T-cell (primary cell): Measurements from ENCODE around the gene TMEM242. TPM values are rescaled to one million over a fixed set of nuclear protein-coding genes. Genes with fewer than 3 reads are reported as not detected.

Source experiments
- ATAC-seq, 4 experiments: fragments of 200-7000 bp in 3 of 4; fragments of 150-1000 bp in 1 of 4; cut with Tn5 transposase; replicated peaks in 1 of 4; 1 replicate in 3 of 4; 2 replicates in 1 of 4; pipeline ENCODE4 v1.10.0; 2021; ENCODE audit warnings: moderate library complexity in 3 of 4, mild to moderate bottlenecking in 2 of 4, moderate number of reproducible peaks in 1 of 4
- CTCF ChIA-PET, 2 donors: fragments of 300-600 bp; sonication (Branson Sonifier 250); formaldehyde crosslinking; loops; one replicate each; lab custom pipeline; 2022; ENCODE audit warnings: antibody characterized with exemption in 2 of 2; lab: Charles Lee
- POLR2A ChIA-PET, 2 donors: fragments of 300-600 bp; sonication (Branson Sonifier 250); formaldehyde crosslinking; loops; one replicate each; lab custom pipeline; 2022; ENCODE audit warnings: antibody characterized with exemption in 2 of 2; lab: Charles Lee
- DNase-seq, 35 experiments: peaks; one replicate each; pipeline versions ENCODE4 v3.0.0 to v3.0.0-alpha.2; 2013 to 2023
- H3K27ac ChIP-seq: one replicate; pipeline ENCODE4 v1.5.1; 2013; ENCODE audit warnings: low read length
- H3K27me3 ChIP-seq, 2 experiments: replicated peaks in 1 of 2; 1 replicate in 1 of 2; 2 replicates in 1 of 2; pipeline versions ENCODE4 v1.6.1 to v1.7.0; 2013; ENCODE audit warnings: low read length in 1 of 2, mixed read lengths in 1 of 2; ENCODE audit not compliant: control insufficient read depth in 2 of 2, insufficient read depth in 2 of 2; ENCODE audit errors: extremely low read depth in 1 of 2
- H3K36me3 ChIP-seq, 2 donors: 1 replicate in 1 of 2; 2 replicates in 1 of 2; pipeline versions ENCODE4 v1.6.1 to v1.7.0; 2013; ENCODE audit warnings: low read length in 1 of 2; ENCODE audit not compliant: control insufficient read depth in 2 of 2, insufficient read depth in 1 of 2; ENCODE audit errors: extremely low read depth in 1 of 2
- H3K4me1 ChIP-seq, 2 experiments: 1 replicate in 1 of 2; 2 replicates in 1 of 2; pipeline versions ENCODE4 v1.6.1 to v1.7.0; 2013; ENCODE audit warnings: low read length in 2 of 2, mixed read lengths in 1 of 2; ENCODE audit not compliant: insufficient read depth in 2 of 2, control insufficient read depth in 1 of 2; ENCODE audit errors: extremely low read depth in 1 of 2
- H3K4me3 ChIP-seq, 2 donors: 1 replicate in 1 of 2; 2 replicates in 1 of 2; pipeline versions ENCODE4 v1.5.1 to v1.7.0; 2013; ENCODE audit warnings: mild to moderate bottlenecking in 2 of 2, low read length in 1 of 2, moderate library complexity in 1 of 2; ENCODE audit not compliant: control insufficient read depth in 1 of 2; ENCODE audit errors: extremely low read depth in 1 of 2
- H3K9me3 ChIP-seq: 2 replicates; pipeline ENCODE4 v1.7.0; 2013
- H3K27ac Mint-ChIP-seq, 2 donors: one replicate each; pipeline ENCODE4 v1.8.0; 2020 to 2021; ENCODE audit warnings: mild to moderate bottlenecking in 2 of 2, mixed read lengths in 2 of 2
- H3K27me3 Mint-ChIP-seq, 2 donors: one replicate each; pipeline ENCODE4 v1.8.0; 2021 to 2022; ENCODE audit warnings: mixed read lengths in 2 of 2
- H3K36me3 Mint-ChIP-seq: one replicate; pipeline ENCODE4 v1.8.0; 2021; ENCODE audit warnings: mixed read lengths
- H3K4me1 Mint-ChIP-seq, 3 donors: one replicate each; pipeline ENCODE4 v1.8.0; 2020 to 2022; ENCODE audit warnings: mixed read lengths in 3 of 3, mild to moderate bottlenecking in 1 of 3
- H3K4me3 Mint-ChIP-seq, 3 donors: one replicate each; pipeline ENCODE4 v1.8.0; 2020 to 2022; ENCODE audit warnings: mild to moderate bottlenecking in 3 of 3, mixed read lengths in 3 of 3, moderate library complexity in 3 of 3
- H3K9me3 Mint-ChIP-seq, 3 donors: one replicate each; pipeline ENCODE4 v1.8.0; 2020 to 2022; ENCODE audit warnings: mixed read lengths in 3 of 3
- WGBS: methylation state at CpG from one replicate; pipeline ENCODE4 v1.1.5; 2013; ENCODE audit warnings: missing lambda C conversion rate; ENCODE audit not compliant: insufficient coverage; 5-methylcytosine and 5-hydroxymethylcytosine counted together
- total RNA-seq, 35 experiments: library from RNA in 6 of 35; stranded (reverse) in 6 of 35; fragments of 120-200 nt in 1 of 35; gene quantifications; one replicate each; pipeline versions ENCODE4 v1.2.1 to v1.2.4 and lab custom pipeline; 2013 to 2026

Gene TMEM242
- total RNA-seq (10 to 100 TPM; 10.3 to 17.9 (median 12.9) TPM), total RNA-seq (lab: John Stamatoyannopoulos, UW) (6.4 to 24.1 (median 16.3) reads per million in 29 experiments)
- total RNA-seq (2013) = 9.3 TPM

DNA sequence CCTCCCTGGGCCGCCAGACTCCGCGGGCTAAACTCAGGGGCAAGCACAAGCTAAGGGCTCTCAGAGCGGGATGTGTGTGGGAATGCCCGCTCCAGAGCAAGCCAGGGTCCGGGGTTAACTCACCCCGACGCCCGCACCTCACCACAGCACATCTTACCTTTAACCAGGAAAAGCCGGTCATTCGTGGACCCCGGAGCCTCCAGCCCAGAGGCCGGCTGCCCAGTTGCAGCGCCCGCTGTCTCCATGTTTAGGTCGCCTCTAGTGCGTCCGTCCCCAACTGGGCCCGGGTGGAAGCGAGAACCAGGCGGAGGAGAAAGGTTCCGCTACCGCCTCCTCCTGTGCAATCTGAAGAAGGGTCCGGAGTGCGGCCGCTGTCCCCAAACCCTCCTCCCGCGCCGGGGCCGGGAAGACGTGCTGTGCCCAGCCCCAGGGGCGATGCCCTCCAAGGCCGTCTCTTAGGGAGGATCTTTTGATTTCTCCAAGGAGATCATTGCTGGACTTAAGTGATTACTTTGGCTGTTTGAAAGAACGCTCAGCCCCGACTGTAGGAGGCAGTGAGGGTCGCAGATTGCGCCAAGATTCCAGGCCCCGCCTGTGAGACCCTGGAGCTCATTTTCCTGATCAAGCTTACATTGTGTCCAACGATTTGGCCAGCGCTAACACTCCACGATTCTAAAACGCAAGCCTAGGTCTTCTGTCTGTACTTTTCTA lies at the start of gene TMEM242:
TSS of gene TMEM242 (minus strand) at position 265 of the 711 bp plus-strand sequence. CDS start at position 245, 20 bp downstream.
- peak within 1 kb of the TSS; percentile 93 to 96 (median 94) for H3K4me3 Mint-ChIP-seq
- Histone ChIP-seq H3K4me3 (peak within 1 kb of the TSS; percentile 65 to 89), H3K27me3 (peaks cover 3 to 9% of the 10 kb centered on the region in 2 experiments), H3K9me3 (no peaks in the 10 kb centered on the region), H3K4me1 (peaks cover 9 to 11% of the 10 kb centered on the region in 2 experiments), H3K36me3 (peaks cover 1 to 12% of the 10 kb centered on the region in 2 donors), H3K27ac (peak within 1 kb of the TSS; percentile 39)
- ChIA-PET CTCF (interaction anchor here (0.5 to 3.6 kb wide), 5 partner anchors 8 to 1207 kb away, joined by 3 to 21 read pairs (median 4); no protein-coding TSS in a partner anchor), POLR2A (no interaction called here)
- WGBS = under 1% methylated on average over 33 of the region's 42 CpGs
- peak within 1 kb of the TSS; percentile 86 to 95 for H3K27ac Mint-ChIP-seq
- DNase-seq (peak; percentile 56 to 93 (median 78)), ATAC-seq (peak; percentile 94 to 97 (median 94))
- H3K27me3 Mint-ChIP-seq = peaks cover 11 to 14% of the 10 kb centered on the region in 2 donors
- H3K9me3 Mint-ChIP-seq = no peaks in the 10 kb centered on the region
- peaks cover 12% of the 10 kb centered on the region for H3K36me3 Mint-ChIP-seq
- H3K4me1 Mint-ChIP-seq = peaks cover 18 to 30% (median 18%) of the 10 kb centered on the region in 3 donors

DNA sequence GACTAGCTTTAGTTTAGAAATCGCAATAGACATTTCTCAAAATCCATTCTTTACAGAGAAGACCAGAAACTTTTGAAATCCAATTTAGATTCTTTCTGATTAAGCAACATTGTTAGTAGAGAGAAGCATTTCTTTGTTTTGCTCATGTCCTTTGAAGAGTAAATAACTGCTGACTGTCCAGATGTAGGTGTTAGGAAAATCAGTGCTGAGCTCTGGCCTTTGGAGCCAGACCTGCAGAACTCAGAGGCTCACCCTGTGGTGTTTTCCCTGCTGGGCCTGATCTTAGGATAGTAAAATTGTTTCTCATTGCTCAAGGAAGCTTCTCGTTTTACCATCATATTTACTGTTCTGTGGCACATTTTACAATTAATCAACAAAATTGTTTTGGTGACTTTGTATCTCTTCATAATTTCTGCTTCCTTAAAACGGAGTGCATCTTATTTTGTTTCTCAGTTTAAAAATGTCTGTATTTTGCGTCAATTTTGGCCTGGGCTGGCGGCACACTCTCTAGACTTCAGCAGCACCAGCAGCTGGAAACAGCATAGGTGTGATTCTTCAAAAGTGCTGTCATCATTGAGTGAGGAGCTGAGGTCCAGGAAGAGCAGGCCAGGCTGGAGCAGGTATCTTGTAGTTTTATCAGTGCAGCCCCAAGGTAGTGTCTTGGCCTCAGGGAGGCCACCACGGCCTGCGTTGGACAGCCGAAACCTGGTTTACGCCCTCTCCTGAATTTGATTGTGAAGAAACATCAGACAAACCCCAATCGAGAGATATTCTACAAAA lies 49.4 kb upstream of the TMEM242 start:
- ATAC-seq (no peak), DNase-seq (no peak)
- Mint-ChIP-seq H3K36me3 (no peaks in the 10 kb centered on the region), H3K4me3 (no peak overlapping the region), H3K27ac (no peak overlapping the region), H3K27me3 (peaks cover 17 to 32% of the 10 kb centered on the region in 2 donors), H3K4me1 (peaks cover 17 to 25% (median 19%) of the 10 kb centered on the region in 3 donors), H3K9me3 (no peaks in the 10 kb centered on the region)
- Histone ChIP-seq H3K27ac (no peak overlapping the region), H3K27me3 (peaks cover 0 to 35% of the 10 kb centered on the region in 2 experiments), H3K4me1 (peaks cover 10 to 13% of the 10 kb centered on the region in 2 experiments), H3K4me3 (no peak overlapping the region), H3K9me3 (no peaks in the 10 kb centered on the region), H3K36me3 (no peaks in the 10 kb centered on the region)
- ChIA-PET POLR2A (no interaction called here), CTCF (no interaction called here)
- WGBS = 95% methylated on average over 6 of the region's 10 CpGs

DNA sequence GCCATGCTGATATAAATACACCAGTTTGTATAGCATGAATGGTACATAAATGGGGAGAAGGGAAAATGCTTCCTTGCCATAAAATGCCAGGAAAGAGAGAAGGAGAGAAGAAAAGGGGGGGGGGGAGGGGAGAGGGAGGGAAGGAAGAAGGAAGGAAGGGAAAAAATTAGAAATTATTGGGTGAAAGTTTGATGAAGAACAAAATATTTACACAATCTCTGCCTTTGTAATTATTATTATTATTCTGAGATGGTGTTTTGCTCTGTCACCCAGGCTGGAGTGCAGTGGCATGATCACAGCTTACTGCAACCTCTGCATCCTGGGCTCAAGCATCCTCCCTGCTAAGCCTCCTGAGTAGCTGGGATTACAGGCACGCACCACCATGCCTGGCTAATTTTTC lies 47.4 kb upstream of the TMEM242 start:
- ChIA-PET CTCF (interaction anchor here in 1 of 2 donors (0.6 kb wide), 1 partner anchor 201 kb away, joined by 3 read pairs; no protein-coding TSS in a partner anchor), POLR2A (interaction anchor here in 1 of 2 donors (0.6 to 0.7 kb wide), 2 partner anchors 24 to 80 kb away, joined by 4 read pairs; no protein-coding TSS in a partner anchor)
- ATAC-seq = no peak
- Mint-ChIP-seq H3K27ac (no peak overlapping the region), H3K36me3 (no peaks in the 10 kb centered on the region), H3K27me3 (peaks cover 25 to 41% of the 10 kb centered on the region in 2 donors), H3K9me3 (no peaks in the 10 kb centered on the region), H3K4me3 (no peak overlapping the region), H3K4me1 (peaks cover 17 to 25% (median 19%) of the 10 kb centered on the region in 3 donors)
- H3K27me3 ChIP-seq = peaks cover 3 to 42% of the 10 kb centered on the region in 2 experiments
- no peak overlapping the region for H3K27ac ChIP-seq
- DNase-seq = no peak
- H3K36me3 ChIP-seq = no peaks in the 10 kb centered on the region
- WGBS = no CpG with 5 or more reads among the region's 1 CpG
- peaks cover 10 to 13% of the 10 kb centered on the region in 2 experiments for H3K4me1 ChIP-seq
- no peak overlapping the region for H3K4me3 ChIP-seq
- no peaks in the 10 kb centered on the region for H3K9me3 ChIP-seq

DNA sequence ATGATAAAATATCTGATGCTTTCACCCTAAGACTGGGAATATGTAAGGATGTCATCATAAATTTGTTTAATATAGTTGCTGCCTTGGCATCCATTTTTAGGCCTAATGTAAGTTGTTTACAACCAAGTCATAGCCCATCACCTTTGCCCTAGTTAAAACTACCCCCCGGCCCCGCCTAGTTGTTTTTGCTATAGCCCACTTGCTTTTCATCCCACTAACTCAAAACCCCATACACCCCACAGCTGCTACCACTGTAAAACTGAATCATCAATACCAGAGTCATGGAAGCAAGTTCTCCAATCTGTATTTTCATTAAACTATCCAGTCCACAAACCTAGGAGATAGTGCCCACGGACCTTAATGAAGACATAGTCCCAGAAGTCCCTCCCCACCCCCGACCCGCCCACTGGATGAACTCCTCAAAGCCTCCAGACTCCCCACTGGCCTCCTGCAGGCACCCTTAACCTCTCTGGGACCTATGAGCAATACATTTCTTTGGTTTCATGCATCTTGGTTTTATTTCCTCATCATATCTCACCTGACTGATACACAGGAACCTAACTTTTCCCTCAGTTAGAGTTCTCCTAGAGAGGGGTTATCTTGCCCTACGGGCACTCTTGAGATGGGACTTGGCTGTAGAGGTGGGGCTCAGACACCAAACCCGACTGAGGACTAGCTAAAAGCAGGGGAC lies 45.2 kb upstream of the TMEM242 start:
- no peak overlapping the region for H3K4me3 Mint-ChIP-seq
- Histone ChIP-seq H3K9me3 (no peaks in the 10 kb centered on the region), H3K4me3 (no peak overlapping the region), H3K27me3 (peaks cover 3 to 42% of the 10 kb centered on the region in 2 experiments), H3K27ac (no peak overlapping the region), H3K36me3 (no peaks in the 10 kb centered on the region), H3K4me1 (peaks cover 10 to 13% of the 10 kb centered on the region in 2 experiments)
- ChIA-PET POLR2A (interaction anchor here in 1 of 2 donors (0.6 kb wide), 1 partner anchor 396 kb away, joined by 5 read pairs; no protein-coding TSS in a partner anchor), CTCF (interaction anchor here in 1 of 2 donors (0.5 kb wide), 1 partner anchor 34 kb away, joined by 8 read pairs; no protein-coding TSS in a partner anchor)
- H3K27me3 Mint-ChIP-seq = peaks cover 27 to 48% of the 10 kb centered on the region in 2 donors
- H3K9me3 Mint-ChIP-seq = no peaks in the 10 kb centered on the region
- ATAC-seq (no peak), DNase-seq (no peak)
- H3K36me3 Mint-ChIP-seq = no peaks in the 10 kb centered on the region
- 82% methylated on average over 7 of the region's 7 CpGs for WGBS
- no peak overlapping the region for H3K27ac Mint-ChIP-seq
- peaks cover 17 to 25% (median 19%) of the 10 kb centered on the region in 3 donors for H3K4me1 Mint-ChIP-seq

DNA sequence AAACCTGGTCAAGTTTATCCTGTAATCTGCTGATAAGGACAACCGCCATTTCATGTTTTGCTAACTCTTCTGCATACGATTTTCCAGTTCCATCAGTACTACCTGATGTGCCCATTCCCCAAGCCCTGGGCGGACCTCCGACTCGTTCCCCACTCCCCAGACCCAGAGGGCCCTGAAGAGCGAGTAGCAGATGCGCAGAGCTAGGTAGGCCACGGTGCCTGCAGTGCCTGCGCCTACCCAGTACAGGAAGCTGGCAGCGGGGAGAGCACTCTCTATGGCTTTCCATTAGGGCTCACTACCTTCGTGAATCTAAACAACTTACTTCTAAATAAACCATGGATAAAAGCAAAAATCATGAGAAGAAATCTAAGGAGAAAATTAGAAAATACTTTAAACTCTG lies 43.3 kb upstream of the TMEM242 start:
- Histone ChIP-seq H3K4me3 (no peak overlapping the region), H3K27me3 (peaks cover 3 to 41% of the 10 kb centered on the region in 2 experiments), H3K36me3 (no peaks in the 10 kb centered on the region), H3K9me3 (no peaks in the 10 kb centered on the region), H3K4me1 (peaks cover 10 to 13% of the 10 kb centered on the region in 2 experiments), H3K27ac (no peak overlapping the region)
- Mint-ChIP-seq H3K4me3 (no peak overlapping the region), H3K4me1 (peaks cover 17 to 25% (median 19%) of the 10 kb centered on the region in 3 donors), H3K27ac (no peak overlapping the region), H3K27me3 (peaks cover 27 to 45% of the 10 kb centered on the region in 2 donors), H3K36me3 (no peaks in the 10 kb centered on the region), H3K9me3 (no peaks in the 10 kb centered on the region)
- ChIA-PET CTCF (interaction anchor here in 1 of 2 donors (0.6 kb wide), 1 partner anchor 71 kb away, joined by 3 read pairs; no protein-coding TSS in a partner anchor), POLR2A (interaction anchor here in 1 of 2 donors (0.6 kb wide), 1 partner anchor 21 kb away, joined by 3 read pairs; no protein-coding TSS in a partner anchor)
- no peak for ATAC-seq
- no peak for DNase-seq
- 93% methylated on average over 8 of the region's 11 CpGs for WGBS
